Measurements from ENCODE around the gene SLC6A11. TPM values are rescaled to one million over a fixed set of nuclear protein-coding genes. Genes with fewer than 3 reads are reported as not detected.

The SLC6A11 gene
- total RNA-seq, 1 experiment from 2014 or later, result 0.85 TPM

DNA sequence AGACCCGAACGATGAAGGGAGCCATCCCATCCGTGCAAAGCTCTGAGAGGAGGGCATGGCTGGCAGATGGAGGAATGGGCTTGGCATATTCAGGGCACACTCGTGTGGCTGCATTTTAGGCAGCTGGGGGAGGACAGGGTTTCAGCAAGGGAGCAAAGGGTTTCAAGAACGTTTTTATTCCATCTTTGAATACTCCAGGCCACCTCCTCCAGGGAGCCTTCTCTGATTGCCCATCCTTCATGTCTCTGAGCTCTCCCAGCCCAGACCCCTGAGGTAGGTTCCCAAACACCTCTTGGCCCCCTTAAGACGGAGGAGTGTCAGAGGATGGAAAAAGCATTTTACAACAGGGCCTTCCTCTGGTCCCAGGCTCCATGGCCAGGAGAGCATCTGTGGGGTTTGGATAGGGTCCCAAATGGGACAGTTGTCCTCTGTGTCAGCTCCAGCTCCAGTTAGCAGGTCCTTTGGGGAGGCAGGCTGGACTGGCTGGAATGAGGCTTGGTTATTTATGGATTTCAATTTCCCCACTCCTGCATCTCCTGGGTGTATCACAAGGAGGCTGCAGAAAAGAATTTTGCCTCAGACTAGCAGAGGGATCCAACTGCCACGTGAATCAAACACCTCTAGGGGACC lies 158.8 kb downstream of the SLC6A11 start:
- Mint-ChIP-seq H3K4me3 (no peak overlapping the region), H3K27ac (no peak overlapping the region), H3K36me3 (no peaks in the 10 kb centered on the region), H3K9me3 (peaks cover 14% of the 10 kb centered on the region), H3K4me1 (peaks cover 34% of the 10 kb centered on the region), H3K27me3 (ENCODE audit: low read depth) (no peaks in the 10 kb centered on the region; the same call in 1 of the 2 replicates)
- TF ChIP-seq GABPB1 (CRISPR knock-in tag; IDR thresholded peaks at IDR 0.05) (no peak), SMAD3 (CRISPR knock-in tag; IDR thresholded peaks at IDR 0.05; ENCODE audit: borderline replicate concordance) (no peak), ZNF219 (CRISPR knock-in tag; IDR thresholded peaks at IDR 0.05; ENCODE audit: borderline replicate concordance) (no peak), TEAD4 (CRISPR knock-in tag; IDR thresholded peaks at IDR 0.05) (no peak), ELF4 (CRISPR knock-in tag; IDR thresholded peaks at IDR 0.05; ENCODE audit: low read depth) (no peak), SOX15 (CRISPR knock-in tag; IDR thresholded peaks at IDR 0.05) (no peak), SP1 (CRISPR knock-in tag; conservative IDR thresholded peaks at IDR 0.05) (no peak), SMAD4 (CRISPR knock-in tag; IDR thresholded peaks at IDR 0.05) (no peak)
- TF ChIP-seq, protein P1, sequence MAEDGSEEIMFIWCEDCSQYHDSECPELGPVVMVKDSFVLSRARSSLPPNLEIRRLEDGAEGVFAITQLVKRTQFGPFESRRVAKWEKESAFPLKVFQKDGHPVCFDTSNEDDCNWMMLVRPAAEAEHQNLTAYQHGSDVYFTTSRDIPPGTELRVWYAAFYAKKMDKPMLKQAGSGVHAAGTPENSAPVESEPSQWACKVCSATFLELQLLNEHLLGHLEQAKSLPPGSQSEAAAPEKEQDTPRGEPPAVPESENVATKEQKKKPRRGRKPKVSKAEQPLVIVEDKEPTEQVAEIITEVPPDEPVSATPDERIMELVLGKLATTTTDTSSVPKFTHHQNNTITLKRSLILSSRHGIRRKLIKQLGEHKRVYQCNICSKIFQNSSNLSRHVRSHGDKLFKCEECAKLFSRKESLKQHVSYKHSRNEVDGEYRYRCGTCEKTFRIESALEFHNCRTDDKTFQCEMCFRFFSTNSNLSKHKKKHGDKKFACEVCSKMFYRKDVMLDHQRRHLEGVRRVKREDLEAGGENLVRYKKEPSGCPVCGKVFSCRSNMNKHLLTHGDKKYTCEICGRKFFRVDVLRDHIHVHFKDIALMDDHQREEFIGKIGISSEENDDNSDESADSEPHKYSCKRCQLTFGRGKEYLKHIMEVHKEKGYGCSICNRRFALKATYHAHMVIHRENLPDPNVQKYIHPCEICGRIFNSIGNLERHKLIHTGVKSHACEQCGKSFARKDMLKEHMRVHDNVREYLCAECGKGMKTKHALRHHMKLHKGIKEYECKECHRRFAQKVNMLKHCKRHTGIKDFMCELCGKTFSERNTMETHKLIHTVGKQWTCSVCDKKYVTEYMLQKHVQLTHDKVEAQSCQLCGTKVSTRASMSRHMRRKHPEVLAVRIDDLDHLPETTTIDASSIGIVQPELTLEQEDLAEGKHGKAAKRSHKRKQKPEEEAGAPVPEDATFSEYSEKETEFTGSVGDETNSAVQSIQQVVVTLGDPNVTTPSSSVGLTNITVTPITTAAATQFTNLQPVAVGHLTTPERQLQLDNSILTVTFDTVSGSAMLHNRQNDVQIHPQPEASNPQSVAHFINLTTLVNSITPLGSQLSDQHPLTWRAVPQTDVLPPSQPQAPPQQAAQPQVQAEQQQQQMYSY (CRISPR knock-in tag; IDR thresholded peaks at IDR 0.05), result no peak
- TF ChIP-seq, protein P2, sequence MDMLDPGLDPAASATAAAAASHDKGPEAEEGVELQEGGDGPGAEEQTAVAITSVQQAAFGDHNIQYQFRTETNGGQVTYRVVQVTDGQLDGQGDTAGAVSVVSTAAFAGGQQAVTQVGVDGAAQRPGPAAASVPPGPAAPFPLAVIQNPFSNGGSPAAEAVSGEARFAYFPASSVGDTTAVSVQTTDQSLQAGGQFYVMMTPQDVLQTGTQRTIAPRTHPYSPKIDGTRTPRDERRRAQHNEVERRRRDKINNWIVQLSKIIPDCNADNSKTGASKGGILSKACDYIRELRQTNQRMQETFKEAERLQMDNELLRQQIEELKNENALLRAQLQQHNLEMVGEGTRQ (CRISPR knock-in tag; IDR thresholded peaks at IDR 0.05), result no peak
- TF ChIP-seq, protein P3, sequence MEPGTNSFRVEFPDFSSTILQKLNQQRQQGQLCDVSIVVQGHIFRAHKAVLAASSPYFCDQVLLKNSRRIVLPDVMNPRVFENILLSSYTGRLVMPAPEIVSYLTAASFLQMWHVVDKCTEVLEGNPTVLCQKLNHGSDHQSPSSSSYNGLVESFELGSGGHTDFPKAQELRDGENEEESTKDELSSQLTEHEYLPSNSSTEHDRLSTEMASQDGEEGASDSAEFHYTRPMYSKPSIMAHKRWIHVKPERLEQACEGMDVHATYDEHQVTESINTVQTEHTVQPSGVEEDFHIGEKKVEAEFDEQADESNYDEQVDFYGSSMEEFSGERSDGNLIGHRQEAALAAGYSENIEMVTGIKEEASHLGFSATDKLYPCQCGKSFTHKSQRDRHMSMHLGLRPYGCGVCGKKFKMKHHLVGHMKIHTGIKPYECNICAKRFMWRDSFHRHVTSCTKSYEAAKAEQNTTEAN (CRISPR knock-in tag; IDR thresholded peaks at IDR 0.05), result no peak
- TF ChIP-seq, protein P4, sequence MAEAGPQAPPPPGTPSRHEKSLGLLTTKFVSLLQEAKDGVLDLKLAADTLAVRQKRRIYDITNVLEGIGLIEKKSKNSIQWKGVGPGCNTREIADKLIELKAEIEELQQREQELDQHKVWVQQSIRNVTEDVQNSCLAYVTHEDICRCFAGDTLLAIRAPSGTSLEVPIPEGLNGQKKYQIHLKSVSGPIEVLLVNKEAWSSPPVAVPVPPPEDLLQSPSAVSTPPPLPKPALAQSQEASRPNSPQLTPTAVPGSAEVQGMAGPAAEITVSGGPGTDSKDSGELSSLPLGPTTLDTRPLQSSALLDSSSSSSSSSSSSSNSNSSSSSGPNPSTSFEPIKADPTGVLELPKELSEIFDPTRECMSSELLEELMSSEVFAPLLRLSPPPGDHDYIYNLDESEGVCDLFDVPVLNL (CRISPR knock-in tag; IDR thresholded peaks at IDR 0.05; ENCODE audit: borderline replicate concordance, low read depth), result no peak
- TF ChIP-seq, protein P5, sequence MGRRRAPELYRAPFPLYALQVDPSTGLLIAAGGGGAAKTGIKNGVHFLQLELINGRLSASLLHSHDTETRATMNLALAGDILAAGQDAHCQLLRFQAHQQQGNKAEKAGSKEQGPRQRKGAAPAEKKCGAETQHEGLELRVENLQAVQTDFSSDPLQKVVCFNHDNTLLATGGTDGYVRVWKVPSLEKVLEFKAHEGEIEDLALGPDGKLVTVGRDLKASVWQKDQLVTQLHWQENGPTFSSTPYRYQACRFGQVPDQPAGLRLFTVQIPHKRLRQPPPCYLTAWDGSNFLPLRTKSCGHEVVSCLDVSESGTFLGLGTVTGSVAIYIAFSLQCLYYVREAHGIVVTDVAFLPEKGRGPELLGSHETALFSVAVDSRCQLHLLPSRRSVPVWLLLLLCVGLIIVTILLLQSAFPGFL (CRISPR knock-in tag; IDR thresholded peaks at IDR 0.05; ENCODE audit: borderline replicate concordance), result no peak
- TF ChIP-seq, protein P6, sequence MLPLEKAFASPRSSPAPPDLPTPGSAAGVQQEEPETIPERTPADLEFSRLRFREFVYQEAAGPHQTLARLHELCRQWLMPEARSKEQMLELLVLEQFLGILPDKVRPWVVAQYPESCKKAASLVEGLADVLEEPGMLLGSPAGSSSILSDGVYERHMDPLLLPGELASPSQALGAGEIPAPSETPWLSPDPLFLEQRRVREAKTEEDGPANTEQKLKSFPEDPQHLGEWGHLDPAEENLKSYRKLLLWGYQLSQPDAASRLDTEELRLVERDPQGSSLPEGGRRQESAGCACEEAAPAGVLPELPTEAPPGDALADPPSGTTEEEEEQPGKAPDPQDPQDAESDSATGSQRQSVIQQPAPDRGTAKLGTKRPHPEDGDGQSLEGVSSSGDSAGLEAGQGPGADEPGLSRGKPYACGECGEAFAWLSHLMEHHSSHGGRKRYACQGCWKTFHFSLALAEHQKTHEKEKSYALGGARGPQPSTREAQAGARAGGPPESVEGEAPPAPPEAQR (CRISPR knock-in tag; IDR thresholded peaks at IDR 0.05), result no peak
- ChIA-PET POLR2A (no interaction called here), CTCF (no interaction called here)
- ATAC-seq (no peak), DNase-seq (ENCODE audit: low spot score) (no peak)

DNA sequence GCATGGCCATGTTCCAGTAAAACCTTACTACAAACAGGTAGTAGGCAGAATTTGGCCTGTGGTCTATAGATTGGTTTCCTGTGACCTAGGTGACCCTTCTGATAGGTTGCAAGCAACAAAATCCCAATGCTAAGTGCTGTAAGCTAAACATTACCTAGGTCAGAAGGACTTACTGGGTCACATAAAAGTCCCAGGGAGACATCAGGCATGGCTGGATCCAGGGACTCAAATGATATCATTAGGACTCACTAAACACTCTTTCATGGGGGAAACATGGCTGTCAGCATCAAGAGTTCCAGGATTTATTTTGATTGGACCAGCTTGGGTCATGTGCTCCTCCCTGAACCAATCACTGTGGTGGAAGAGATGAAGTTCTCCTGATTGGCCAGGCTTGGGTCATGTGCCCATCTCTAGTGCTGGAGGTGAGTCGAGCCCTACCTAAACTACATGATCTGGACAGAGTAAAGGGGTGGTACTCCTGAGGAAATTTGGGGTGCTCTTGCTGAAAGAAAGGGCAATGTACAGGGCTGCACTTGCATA lies 159.7 kb downstream of the SLC6A11 start:
- Mint-ChIP-seq H3K36me3 (no peaks in the 10 kb centered on the region), H3K27me3 (ENCODE audit: low read depth) (peaks cover 3% of the 10 kb centered on the region), H3K4me3 (no peak overlapping the region), H3K9me3 (peaks cover 14% of the 10 kb centered on the region), H3K4me1 (peaks cover 34% of the 10 kb centered on the region), H3K27ac (no peak overlapping the region)
- TF ChIP-seq GABPB1 (CRISPR knock-in tag; IDR thresholded peaks at IDR 0.05) (no peak), NFYB (CRISPR knock-in tag; conservative IDR thresholded peaks at IDR 0.05; ENCODE audit: low read depth) (peak; percentile 33)
- TF ChIP-seq, protein P7, sequence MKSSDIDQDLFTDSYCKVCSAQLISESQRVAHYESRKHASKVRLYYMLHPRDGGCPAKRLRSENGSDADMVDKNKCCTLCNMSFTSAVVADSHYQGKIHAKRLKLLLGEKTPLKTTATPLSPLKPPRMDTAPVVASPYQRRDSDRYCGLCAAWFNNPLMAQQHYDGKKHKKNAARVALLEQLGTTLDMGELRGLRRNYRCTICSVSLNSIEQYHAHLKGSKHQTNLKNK (CRISPR knock-in tag; IDR thresholded peaks at IDR 0.05), result no peak
- TF ChIP-seq, protein P8, sequence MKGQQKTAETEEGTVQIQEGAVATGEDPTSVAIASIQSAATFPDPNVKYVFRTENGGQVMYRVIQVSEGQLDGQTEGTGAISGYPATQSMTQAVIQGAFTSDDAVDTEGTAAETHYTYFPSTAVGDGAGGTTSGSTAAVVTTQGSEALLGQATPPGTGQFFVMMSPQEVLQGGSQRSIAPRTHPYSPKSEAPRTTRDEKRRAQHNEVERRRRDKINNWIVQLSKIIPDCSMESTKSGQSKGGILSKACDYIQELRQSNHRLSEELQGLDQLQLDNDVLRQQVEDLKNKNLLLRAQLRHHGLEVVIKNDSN (CRISPR knock-in tag; IDR thresholded peaks at IDR 0.05), result peak; percentile 49; the same call in 1 of the 2 replicates
- TF ChIP-seq, protein P2 (CRISPR knock-in tag; IDR thresholded peaks at IDR 0.05), result peak; percentile 68
- TF ChIP-seq, protein P9, sequence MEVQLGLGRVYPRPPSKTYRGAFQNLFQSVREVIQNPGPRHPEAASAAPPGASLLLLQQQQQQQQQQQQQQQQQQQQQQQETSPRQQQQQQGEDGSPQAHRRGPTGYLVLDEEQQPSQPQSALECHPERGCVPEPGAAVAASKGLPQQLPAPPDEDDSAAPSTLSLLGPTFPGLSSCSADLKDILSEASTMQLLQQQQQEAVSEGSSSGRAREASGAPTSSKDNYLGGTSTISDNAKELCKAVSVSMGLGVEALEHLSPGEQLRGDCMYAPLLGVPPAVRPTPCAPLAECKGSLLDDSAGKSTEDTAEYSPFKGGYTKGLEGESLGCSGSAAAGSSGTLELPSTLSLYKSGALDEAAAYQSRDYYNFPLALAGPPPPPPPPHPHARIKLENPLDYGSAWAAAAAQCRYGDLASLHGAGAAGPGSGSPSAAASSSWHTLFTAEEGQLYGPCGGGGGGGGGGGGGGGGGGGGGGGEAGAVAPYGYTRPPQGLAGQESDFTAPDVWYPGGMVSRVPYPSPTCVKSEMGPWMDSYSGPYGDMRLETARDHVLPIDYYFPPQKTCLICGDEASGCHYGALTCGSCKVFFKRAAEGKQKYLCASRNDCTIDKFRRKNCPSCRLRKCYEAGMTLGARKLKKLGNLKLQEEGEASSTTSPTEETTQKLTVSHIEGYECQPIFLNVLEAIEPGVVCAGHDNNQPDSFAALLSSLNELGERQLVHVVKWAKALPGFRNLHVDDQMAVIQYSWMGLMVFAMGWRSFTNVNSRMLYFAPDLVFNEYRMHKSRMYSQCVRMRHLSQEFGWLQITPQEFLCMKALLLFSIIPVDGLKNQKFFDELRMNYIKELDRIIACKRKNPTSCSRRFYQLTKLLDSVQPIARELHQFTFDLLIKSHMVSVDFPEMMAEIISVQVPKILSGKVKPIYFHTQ (CRISPR knock-in tag; IDR thresholded peaks at IDR 0.05), result no peak
- ATAC-seq (no peak), DNase-seq (ENCODE audit: low spot score) (no peak)
- ChIA-PET CTCF (no interaction called here), POLR2A (no interaction called here)

All from WTC11 (cell line).